Measurements from ENCODE around the gene HK2.

The HK2 gene

GRCh38 chr2:74864728-74865722 lies 31.1 kb downstream of the HK2 start:
- Histone ChIP-seq H3K4me1 (ENCODE audit: control insufficient read depth, insufficient read depth, low read length, poor library complexity, severe bottlenecking) (no peaks in the 10 kb centered on the region), H3K36me3 (ENCODE audit: control insufficient read depth, insufficient read depth, low read length) (no peaks in the 10 kb centered on the region), H3K27ac (ENCODE audit: insufficient read depth, low read length, poor library complexity, severe bottlenecking) (no peak overlapping the region), H3K9me3 (ENCODE audit: control insufficient read depth, low read length) (no peaks in the 10 kb centered on the region), H3K27me3 (replicated peaks; ENCODE audit: control insufficient read depth, insufficient read depth, low read length, poor library complexity, severe bottlenecking) (no peaks in the 10 kb centered on the region), H3K4me3 (ENCODE audit: insufficient read depth, low read depth, low read length, poor library complexity, severe bottlenecking) (no peak overlapping the region)
- no peak for DNase-seq

DNA sequence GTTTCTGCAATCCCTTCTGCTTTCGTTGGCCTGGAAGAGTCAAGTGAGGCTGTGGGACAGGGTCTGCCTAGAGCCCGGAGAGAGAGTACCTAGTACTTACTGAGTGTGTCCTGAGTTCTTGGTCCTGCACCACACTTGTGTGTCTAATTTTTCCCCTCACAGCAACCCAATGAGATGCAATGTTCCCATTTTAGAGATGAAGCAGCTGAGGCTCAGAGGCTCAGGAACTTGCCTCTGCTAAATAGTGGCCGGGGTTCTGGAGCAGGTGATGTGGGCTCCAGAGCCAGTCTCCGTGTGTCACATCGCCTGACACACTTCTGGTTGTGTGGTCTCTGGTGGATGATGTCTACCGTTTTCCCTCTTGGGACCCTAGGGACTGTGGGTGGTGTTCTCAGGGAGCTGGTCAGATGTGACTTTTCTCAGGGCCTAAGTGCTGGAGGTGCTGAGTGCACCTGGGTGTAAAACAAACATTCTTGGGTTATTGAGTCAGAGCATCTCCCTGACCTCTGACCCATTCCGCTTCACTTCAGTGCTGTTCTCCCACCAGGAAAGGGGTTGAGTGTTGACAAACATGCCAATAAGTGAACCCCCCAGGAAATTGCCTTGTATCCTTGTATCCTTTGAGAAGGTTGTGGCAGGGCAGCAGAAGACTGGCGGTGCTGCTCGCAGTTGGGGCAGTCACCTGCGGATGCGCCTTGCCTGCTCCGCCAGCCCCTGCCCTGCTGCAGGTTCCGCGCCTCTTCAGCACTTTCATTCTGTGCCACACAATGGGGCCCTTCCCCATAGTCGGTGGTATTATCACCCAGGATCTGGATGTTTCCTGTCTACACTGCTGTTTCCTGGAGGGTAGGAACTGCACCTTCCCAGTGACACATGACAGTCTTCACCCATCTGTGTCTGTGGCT lies 32.1 kb downstream of the HK2 start:
- Histone ChIP-seq H3K27ac (ENCODE audit: insufficient read depth, low read length, poor library complexity, severe bottlenecking) (no peak overlapping the region), H3K27me3 (replicated peaks; ENCODE audit: control insufficient read depth, insufficient read depth, low read length, poor library complexity, severe bottlenecking) (no peaks in the 10 kb centered on the region), H3K9me3 (ENCODE audit: control insufficient read depth, low read length) (no peaks in the 10 kb centered on the region), H3K4me3 (ENCODE audit: insufficient read depth, low read depth, low read length, poor library complexity, severe bottlenecking) (no peak overlapping the region), H3K36me3 (ENCODE audit: control insufficient read depth, insufficient read depth, low read length) (no peaks in the 10 kb centered on the region), H3K4me1 (ENCODE audit: control insufficient read depth, insufficient read depth, low read length, poor library complexity, severe bottlenecking) (no peaks in the 10 kb centered on the region)
- no peak for DNase-seq

DNA sequence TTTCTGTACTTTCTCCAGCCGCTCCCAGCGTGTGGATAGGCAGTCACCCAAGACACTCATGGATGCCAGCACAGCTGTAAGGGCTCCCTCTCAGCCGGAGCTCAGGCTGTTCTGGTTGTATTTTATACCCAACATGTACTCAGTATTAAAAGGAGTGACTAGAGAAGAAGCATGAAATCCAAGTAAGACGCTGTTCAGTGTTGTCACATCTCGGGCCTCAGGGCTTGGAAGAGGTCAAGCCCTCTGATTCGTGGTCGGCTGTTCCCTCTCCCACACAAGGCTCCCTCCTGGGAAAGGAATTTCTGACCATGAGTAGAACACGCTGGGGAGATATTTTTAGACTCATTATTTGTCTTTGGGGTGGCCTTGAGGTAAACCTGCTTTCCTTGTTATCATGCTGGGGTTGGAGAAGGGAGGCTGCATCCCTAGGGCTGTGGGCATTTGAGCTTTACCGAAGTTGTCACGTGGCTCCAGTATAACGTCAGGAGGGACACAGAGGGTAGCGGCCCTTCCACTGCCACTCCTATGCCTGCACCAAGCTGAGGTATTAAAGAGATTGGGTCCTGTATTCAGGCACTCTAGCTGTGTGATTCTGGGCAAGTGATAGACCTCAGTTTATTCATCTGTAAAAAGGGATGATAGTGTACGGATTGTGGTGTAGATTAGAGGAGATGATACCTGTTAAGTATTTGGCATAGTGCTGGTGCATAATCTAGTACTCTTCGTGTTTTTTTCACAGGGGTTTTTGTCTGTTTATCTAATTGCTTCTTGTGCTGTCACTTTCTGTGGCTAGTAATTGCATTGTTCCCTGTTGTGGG lies 34.1 kb downstream of the HK2 start:
- no peaks in the 10 kb centered on the region for H3K27me3 ChIP-seq (replicated peaks; ENCODE audit: control insufficient read depth, insufficient read depth, low read length, poor library complexity, severe bottlenecking)
- H3K36me3 ChIP-seq (ENCODE audit: control insufficient read depth, insufficient read depth, low read length) = no peaks in the 10 kb centered on the region
- H3K27ac ChIP-seq (ENCODE audit: insufficient read depth, low read length, poor library complexity, severe bottlenecking) = no peak overlapping the region
- no peaks in the 10 kb centered on the region for H3K4me1 ChIP-seq (ENCODE audit: control insufficient read depth, insufficient read depth, low read length, poor library complexity, severe bottlenecking)
- H3K9me3 ChIP-seq (ENCODE audit: control insufficient read depth, low read length) = no peaks in the 10 kb centered on the region
- DNase-seq = no peak
- no peak overlapping the region for H3K4me3 ChIP-seq (ENCODE audit: insufficient read depth, low read depth, low read length, poor library complexity, severe bottlenecking)

DNA sequence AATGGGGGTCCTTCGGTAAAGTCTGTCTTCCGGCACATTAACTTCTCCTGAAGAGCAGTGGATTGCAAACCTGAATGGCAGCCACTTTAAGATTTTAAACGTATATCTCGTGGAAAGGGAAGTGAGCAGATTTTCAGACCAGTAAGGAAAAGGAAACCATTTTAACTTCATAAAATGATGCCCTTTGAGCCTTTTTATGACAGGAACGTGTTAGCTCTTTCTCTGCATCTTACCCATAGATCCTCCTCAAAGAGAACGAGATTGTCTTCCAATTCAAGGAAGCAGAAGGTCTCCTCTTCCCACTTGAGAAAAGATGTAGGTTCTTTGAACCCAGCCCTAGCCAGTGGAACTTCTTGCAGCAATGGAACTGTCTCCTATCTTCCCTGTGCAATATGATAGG lies 35.6 kb downstream of the HK2 start:
- no peak for DNase-seq
- Histone ChIP-seq H3K27me3 (replicated peaks; ENCODE audit: control insufficient read depth, insufficient read depth, low read length, poor library complexity, severe bottlenecking) (no peaks in the 10 kb centered on the region), H3K4me3 (ENCODE audit: insufficient read depth, low read depth, low read length, poor library complexity, severe bottlenecking) (no peak overlapping the region), H3K27ac (ENCODE audit: insufficient read depth, low read length, poor library complexity, severe bottlenecking) (no peak overlapping the region), H3K4me1 (ENCODE audit: control insufficient read depth, insufficient read depth, low read length, poor library complexity, severe bottlenecking) (no peaks in the 10 kb centered on the region), H3K9me3 (ENCODE audit: control insufficient read depth, low read length) (no peaks in the 10 kb centered on the region), H3K36me3 (ENCODE audit: control insufficient read depth, insufficient read depth, low read length) (no peaks in the 10 kb centered on the region)

DNA sequence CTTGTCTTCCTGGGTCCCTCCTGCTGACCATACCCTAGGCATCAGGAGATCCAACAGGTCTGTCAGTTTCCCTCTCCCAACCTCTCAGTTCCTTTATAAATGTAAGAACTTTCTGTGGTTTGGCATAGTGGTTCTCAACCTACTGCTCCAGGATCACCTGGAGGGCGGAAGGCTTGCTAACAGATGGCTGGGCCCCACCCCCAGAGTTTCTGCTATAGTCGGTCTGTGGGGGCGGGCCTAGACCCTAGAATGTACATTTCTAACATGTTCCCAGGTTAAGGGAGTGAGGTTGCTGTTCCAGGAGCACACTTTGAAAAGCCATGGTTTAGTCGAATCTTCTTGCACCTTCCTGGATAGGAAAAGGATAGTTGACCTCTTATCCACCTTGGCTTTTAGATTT lies 37.0 kb downstream of the HK2 start:
- Histone ChIP-seq H3K36me3 (ENCODE audit: control insufficient read depth, insufficient read depth, low read length) (no peaks in the 10 kb centered on the region), H3K4me3 (ENCODE audit: insufficient read depth, low read depth, low read length, poor library complexity, severe bottlenecking) (no peak overlapping the region), H3K9me3 (ENCODE audit: control insufficient read depth, low read length) (no peaks in the 10 kb centered on the region), H3K27me3 (replicated peaks; ENCODE audit: control insufficient read depth, insufficient read depth, low read length, poor library complexity, severe bottlenecking) (no peaks in the 10 kb centered on the region), H3K4me1 (ENCODE audit: control insufficient read depth, insufficient read depth, low read length, poor library complexity, severe bottlenecking) (no peaks in the 10 kb centered on the region), H3K27ac (ENCODE audit: insufficient read depth, low read length, poor library complexity, severe bottlenecking) (no peak overlapping the region)
- DNase-seq = no peak

GRCh38 chr2:74871414-74871813 lies 37.5 kb downstream of the HK2 start:
- Histone ChIP-seq H3K4me3 (ENCODE audit: insufficient read depth, low read depth, low read length, poor library complexity, severe bottlenecking) (no peak overlapping the region), H3K36me3 (ENCODE audit: control insufficient read depth, insufficient read depth, low read length) (no peaks in the 10 kb centered on the region), H3K4me1 (ENCODE audit: control insufficient read depth, insufficient read depth, low read length, poor library complexity, severe bottlenecking) (no peaks in the 10 kb centered on the region), H3K27ac (ENCODE audit: insufficient read depth, low read length, poor library complexity, severe bottlenecking) (no peak overlapping the region), H3K9me3 (ENCODE audit: control insufficient read depth, low read length) (no peaks in the 10 kb centered on the region), H3K27me3 (replicated peaks; ENCODE audit: control insufficient read depth, insufficient read depth, low read length, poor library complexity, severe bottlenecking) (no peaks in the 10 kb centered on the region)
- DNase-seq = no peak

GRCh38 chr2:74872389-74872836 lies 38.5 kb downstream of the HK2 start:
- Histone ChIP-seq H3K9me3 (ENCODE audit: control insufficient read depth, low read length) (no peaks in the 10 kb centered on the region), H3K27ac (ENCODE audit: insufficient read depth, low read length, poor library complexity, severe bottlenecking) (no peak overlapping the region), H3K27me3 (replicated peaks; ENCODE audit: control insufficient read depth, insufficient read depth, low read length, poor library complexity, severe bottlenecking) (no peaks in the 10 kb centered on the region), H3K4me3 (ENCODE audit: insufficient read depth, low read depth, low read length, poor library complexity, severe bottlenecking) (no peak overlapping the region), H3K36me3 (ENCODE audit: control insufficient read depth, insufficient read depth, low read length) (no peaks in the 10 kb centered on the region), H3K4me1 (ENCODE audit: control insufficient read depth, insufficient read depth, low read length, poor library complexity, severe bottlenecking) (no peaks in the 10 kb centered on the region)
- DNase-seq = no peak

DNA sequence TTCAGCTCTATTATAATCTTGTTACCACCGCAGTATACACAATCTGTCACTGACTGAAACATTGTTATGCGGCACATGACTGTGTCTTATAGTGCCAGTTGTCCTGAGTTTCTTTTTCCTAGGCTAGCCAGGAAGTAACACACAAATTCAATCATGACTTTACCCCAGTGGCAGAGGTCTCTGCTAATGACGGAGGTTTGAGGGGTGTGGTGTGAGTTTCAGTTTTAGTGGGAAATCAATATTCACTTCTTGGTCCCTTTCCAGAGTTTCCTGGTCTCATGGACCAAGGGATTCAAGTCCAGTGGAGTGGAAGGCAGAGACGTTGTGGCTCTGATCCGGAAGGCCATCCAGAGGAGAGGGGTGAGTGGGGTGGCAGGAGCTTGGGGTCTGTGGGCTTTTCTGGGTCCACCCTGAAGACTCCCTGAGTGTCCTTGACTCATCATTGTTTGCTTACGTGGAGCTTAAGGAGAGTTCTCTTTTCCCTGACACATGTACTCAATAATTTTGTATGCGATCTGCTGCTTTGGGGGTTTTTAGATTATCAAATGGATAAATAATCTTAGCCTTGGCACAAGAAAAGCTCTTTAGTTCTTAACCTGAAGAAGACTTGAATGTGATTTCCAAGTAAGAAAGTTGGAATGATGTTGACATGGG lies 39.2 kb downstream of the HK2 start:
- H3K36me3 ChIP-seq (ENCODE audit: control insufficient read depth, insufficient read depth, low read length) = peaks cover 6% of the 10 kb centered on the region

More for the DNA sequence above, 39.2 kb downstream of the HK2 start:
- H3K4me1 ChIP-seq (ENCODE audit: control insufficient read depth, insufficient read depth, low read length, poor library complexity, severe bottlenecking) = no peaks in the 10 kb centered on the region
- no peaks in the 10 kb centered on the region for H3K27me3 ChIP-seq (replicated peaks; ENCODE audit: control insufficient read depth, insufficient read depth, low read length, poor library complexity, severe bottlenecking)
- H3K27ac ChIP-seq (ENCODE audit: insufficient read depth, low read length, poor library complexity, severe bottlenecking) = no peak overlapping the region
- H3K9me3 ChIP-seq (ENCODE audit: control insufficient read depth, low read length) = no peaks in the 10 kb centered on the region
- H3K4me3 ChIP-seq (ENCODE audit: insufficient read depth, low read depth, low read length, poor library complexity, severe bottlenecking) = no peak overlapping the region
- DNase-seq = no peak

Data from effector memory CD4-positive, alpha-beta T cell (primary cell).